Measurements from ENCODE around the gene PACS1.
A peak's percentile ranks its signal among the peaks of the same experiment; 100 is the strongest.
"Not testable (repeated sequence)": the region's sequence is repeated elsewhere in the genome, so short reads cannot be mapped to it uniquely, and the experiment has no call there.

Gene PACS1

DNA sequence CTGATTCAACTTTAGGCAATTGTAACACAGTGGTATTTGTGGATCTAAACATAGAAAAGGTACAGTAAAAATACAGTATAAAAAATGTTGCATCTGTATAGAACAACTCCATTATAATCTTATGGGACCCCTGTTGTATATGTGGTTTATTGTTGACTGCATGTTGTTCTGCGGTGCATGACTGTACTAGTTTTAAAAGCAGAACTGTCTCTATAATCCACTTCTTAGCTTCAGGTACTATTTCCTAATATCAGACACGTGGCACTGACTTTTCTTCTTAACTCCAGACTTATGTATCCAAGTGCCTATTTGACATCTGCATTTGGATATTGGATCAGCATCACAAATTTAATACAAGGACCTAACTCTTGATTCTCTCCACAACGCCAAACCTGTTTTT is 41.1 kb downstream of the PACS1 start:
- DNase-seq (ENCODE audit: low spot score): no peak

DNA sequence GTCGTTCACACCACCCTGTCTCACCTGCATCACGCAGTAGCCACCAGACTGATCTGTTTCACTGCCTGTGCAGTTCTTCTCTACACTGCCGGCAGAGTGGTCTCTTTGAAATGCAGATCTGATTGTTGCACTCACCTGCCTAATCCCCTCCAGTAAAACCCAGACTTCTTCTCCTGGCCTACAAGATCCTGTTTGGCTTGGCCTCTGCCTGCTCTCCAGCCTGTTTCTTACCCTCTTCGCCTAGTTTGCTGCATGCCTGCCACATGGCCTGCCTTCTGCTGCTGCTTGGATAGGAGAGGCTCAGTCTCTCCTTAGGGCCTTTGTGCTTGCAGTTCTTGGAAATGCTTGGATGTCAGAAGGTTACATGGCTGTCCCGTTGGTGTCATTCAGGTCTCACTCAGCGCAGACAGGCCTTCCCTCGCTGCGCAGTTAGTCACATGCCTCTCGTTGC is 42.0 kb downstream of the PACS1 start:
- no peak for DNase-seq (ENCODE audit: low spot score)

DNA sequence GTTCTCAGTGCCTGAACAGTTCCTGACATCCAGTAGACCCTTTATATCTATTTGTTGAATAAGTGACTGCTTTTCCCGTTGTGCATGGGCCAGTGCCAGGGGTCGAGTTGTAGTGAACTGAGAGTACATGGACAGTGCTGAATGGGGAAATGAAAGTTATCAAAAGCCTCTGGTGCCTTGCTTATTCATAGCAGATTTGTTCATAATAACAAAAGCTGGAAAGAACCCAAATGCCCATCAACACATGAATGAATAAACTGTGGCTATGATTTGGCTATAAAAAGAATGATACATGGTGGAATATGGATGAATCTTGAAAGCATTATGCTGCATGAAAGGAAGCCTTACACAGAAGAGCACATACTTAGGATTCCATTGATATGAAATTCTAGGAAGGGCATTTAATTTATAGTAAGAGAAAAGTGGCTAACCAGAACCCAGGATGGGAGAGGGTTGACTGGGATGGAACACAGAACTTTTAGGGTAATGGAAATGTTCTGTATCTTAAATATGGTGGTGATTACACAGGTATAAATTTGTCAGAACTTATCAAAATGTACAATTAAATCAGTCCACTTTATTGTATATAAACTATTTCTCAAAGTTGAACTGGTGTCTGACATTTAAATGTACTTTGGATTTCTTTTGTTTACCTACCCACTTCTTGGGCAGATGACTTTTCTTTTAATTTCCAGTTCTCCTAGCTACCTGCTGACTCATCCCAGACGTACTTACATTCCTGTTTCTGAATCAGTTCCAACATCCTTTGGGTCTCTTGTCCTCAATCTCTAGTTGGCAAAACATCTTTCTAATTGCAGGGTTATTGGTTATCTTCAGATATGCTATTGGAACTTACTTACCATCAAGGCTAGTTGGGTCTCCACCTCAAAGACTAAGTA is 42.8 kb downstream of the PACS1 start:
- peak; percentile 29 for DNase-seq (ENCODE audit: low spot score)

DNA sequence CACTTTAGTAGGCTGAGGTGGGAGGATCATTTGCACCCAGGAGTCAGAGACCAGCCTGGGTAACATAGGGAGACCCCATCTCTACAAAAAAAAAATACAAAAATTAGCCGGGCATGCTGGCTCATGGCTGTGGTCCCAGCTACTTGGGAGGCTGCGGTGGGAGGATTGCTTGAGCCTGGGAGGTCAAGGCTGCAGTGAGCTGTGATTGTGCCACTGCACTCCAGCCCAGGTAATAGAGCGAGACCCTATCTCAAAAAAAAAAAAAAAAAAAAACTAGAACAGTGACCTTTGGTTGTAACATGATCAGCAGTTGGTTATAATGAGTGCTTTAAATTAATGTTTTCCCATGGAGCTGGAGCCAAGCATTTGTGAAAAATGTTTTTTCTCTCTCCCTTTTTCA is 44.9 kb downstream of the PACS1 start:
- DNase-seq (ENCODE audit: low spot score): not testable (repeated sequence)

DNA sequence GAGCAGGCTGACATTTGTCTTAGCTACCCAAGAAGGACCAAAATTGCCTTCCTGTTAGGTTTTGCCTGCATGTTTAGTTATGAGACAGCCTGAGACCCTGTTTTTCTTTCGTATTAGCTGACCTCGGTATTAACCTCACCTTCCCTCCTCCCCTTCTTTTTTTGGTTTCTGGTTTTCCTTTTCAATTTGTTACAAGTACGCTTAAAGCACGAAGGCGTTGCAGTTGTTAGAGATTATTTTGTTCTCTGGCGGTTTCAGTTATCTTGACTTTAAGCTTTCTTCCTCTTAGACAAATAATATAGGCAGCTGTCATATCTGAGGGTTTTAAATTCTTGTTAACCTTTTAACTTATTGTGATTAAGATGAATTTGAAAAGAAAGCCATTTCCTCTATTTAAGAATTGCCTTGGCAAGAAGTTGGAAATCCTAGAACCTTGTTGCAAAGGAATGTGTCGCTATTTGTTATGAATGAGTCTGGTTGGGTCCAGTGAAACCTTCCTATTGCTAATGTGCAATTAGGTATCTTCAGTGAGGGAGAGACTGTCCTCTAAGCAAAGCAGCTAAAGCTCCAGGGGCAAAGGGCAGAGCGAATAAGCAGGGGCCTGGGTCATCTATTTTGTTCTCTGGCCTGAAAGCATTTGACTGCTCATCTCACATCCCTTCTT is 45.7 kb downstream of the PACS1 start:
- DNase-seq (ENCODE audit: low spot score): no peak

- DNase-seq (ENCODE audit: low spot score): no peak
Observed at GRCh38 chr11:66116576-66117361, 46.7 kb downstream of the PACS1 start.

- DNase-seq (ENCODE audit: low spot score): no peak
Observed at GRCh38 chr11:66118847-66119246, 48.8 kb downstream of the PACS1 start.

DNA sequence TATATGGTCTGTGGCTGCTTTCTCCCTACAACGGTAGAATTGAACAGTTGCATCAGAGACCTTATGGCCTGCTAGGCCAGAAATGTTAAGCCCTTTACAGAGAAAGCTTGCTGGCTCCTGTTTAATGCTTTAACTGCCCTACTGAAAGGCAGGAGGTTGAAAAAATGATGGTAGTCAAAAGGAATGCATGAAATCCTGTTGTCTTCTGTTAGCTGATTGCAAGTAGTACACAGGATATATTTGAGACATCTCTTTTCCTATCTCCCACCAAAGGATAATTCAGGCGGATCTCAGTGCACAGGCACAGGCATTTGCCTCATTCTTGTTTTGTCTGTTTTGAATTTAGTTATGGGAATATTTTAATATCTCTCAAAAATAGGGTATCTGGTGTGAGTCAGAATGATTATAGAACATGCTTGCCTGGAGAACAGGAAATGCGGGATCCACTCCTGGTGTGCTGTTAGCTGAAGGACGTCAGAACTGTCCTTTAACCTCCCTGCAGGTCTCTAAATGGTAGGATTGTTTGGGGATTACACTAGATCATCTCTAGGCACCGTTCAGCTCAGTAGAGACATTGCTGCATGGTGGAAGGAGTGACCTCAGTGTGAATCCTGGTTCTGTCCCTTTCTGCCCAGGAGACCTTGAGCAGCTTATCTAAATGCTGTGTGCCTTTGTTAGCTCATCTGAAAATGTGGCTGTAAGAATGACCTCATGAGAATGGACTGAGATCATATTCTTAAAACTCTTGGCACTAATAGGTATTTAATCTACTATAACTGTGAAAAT is 49.5 kb downstream of the PACS1 start:
- no peak for DNase-seq (ENCODE audit: low spot score)

GRCh38 chr11:66121466-66121865 is 51.4 kb downstream of the PACS1 start:
- no peak for DNase-seq (ENCODE audit: low spot score)

GRCh38 chr11:66123902-66124301 is 53.8 kb downstream of the PACS1 start:
- DNase-seq (ENCODE audit: low spot score): no peak

DNA sequence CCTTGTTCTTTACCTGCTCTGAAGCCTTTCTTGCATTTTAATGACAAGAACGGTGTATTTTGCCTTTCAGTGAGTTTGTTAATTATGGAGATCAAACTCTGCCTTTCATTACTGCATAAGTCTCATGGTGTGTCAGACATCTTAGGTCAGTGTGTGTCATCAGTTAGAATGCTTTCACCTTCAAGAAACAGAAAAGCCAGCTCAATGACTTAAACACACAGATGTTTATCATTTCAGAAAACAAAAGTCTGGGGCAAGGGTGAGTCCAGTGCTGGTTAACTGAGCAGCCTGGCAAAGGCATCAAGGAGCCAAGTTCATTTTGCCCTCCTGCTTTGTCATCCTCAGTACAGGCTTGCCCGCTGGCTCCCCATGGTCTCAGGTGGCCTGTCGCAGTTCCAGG is 54.5 kb downstream of the PACS1 start:
- no peak for DNase-seq (ENCODE audit: low spot score)

- DNase-seq (ENCODE audit: low spot score): no peak
Observed at GRCh38 chr11:66126064-66126463, 56.0 kb downstream of the PACS1 start.

- DNase-seq (ENCODE audit: low spot score): peak; percentile 84
Observed at GRCh38 chr11:66126808-66127555, 56.9 kb downstream of the PACS1 start.

DNA sequence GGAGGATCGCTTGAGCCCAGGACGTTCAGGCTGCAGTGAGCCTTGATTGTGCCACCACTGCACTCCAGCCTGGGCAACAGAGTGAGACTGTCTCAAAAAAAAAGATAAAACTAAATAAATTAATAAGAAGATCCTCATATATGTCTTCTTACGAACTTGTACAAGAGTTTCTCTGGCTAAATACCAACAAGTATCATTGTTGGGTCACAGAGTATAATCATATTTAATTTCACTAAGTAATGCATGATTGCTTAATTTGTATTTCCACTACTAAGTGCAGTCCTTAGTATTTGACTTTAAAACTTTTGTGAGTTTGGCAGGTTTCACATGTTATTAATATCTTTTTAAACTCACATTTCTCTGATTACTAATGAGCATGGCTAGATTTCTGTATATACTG is 60.9 kb downstream of the PACS1 start:
- no peak for DNase-seq (ENCODE audit: low spot score)

DNA sequence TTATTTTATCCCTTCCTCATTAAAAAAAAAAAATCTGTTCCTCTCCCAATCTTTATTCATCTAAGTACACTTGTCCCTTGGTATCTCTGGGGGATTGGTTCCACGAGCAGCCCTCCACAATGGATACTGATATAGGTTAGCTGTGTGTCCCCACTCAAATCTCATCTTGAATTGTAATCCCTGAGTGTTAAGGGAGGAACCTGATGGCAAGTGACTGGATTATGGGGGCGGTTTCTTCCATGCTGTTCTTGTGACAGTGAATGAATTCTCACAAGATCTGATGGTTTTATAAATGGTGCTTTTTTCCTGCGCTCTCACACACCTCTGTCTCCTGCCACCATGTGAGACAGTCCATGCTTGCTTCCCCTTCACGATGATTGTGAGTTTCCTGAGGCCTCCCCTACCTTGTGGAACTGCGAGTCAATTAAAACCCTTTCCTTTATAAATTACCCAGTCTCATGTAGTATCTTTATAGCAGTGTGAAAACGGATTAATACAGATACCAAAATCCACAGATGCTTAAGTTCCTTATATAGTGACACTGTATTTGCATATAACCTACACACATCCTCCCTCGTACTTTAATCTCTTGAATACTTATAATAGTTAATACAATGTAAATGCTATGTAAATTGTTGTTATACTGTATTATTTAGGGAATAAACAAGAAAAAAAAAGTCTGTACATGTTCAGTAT is 62.0 kb downstream of the PACS1 start:
- no peak for DNase-seq (ENCODE audit: low spot score)

DNA sequence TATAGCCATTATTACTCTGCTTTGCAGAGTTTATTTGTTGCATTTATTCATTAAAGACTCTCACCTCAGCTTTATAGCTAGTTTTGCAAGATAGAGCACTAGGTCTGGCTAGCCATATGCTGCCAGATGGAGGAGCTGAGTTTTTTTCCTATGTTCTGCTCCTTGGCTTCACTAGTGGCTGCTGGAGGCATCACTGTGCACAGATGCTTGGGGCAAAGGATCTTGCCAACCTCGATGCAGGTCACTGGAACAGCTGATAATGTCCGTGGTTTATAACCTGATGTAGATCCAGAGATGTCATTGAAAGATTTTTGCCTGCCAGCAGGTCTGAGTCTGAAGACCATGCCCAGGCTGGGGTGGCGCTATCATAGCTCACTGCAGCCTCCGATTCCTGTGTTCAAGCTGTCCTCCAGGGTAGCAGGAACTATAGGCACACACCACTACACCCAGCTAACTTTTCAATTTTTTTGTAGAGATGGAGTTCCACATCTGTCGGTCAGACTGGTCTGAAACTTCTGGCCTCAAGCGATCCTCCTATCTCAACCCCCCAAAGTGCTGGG is 63.2 kb downstream of the PACS1 start:
- no peak for DNase-seq (ENCODE audit: low spot score)

DNA sequence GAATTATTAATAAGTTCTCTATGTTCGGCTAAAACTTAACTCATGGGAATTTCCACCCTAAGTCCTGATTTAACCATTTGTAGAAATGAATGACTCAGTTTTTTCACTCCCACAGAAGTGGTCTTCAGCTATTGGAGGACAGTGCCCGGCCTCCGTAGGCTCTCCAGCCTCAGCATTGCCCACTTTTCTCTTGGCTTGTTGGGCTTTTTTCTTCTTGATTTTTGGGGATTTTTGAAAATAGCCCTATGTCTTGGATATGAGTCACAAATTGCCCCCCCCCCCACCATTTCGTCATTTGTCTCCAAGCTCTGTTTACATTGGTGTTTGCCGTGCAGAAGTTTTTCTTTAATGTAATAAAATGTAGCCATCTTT is 66.7 kb downstream of the PACS1 start:
- no peak for DNase-seq (ENCODE audit: low spot score)

GRCh38 chr11:66139817-66140404 is 69.8 kb downstream of the PACS1 start:
- DNase-seq (ENCODE audit: low spot score): no peak

GRCh38 chr11:66142370-66143263 is 72.5 kb downstream of the PACS1 start:
- no peak for DNase-seq (ENCODE audit: low spot score)

All from Ammon's horn (tissue), 1 donor.